Uterus (tissue), 2 donors: ENCODE measurements around the gene CACNA1C.

ENCODE experiments used
- CTCF ChIP-seq, 4 experiments: fragments of 200-600 bp in 2 of 4; fragments of 450-650 bp in 2 of 4; sonication (generic) in 2 of 4; IDR thresholded peaks; one replicate each; pipeline ENCODE4 v1.5.1; 2016 to 2019; ENCODE audit warnings: antibody characterized with exemption in 4 of 4, mild to moderate bottlenecking in 2 of 4, moderate library complexity in 1 of 4
- POLR2A ChIP-seq, 2 donors: fragments of 450-650 bp; IDR thresholded peaks; one replicate each; pipeline ENCODE4 v1.6.1; 2016; ENCODE audit warnings: antibody characterized with exemption in 2 of 2, mild to moderate bottlenecking in 1 of 2, moderate library complexity in 1 of 2

- TF ChIP-seq CTCF (IDR thresholded peaks at IDR 0.05), result peak in 1 of 4 experiments; percentile 16
- TF ChIP-seq POLR2A (IDR thresholded peaks at IDR 0.05), result no peak
These were observed 110.6 kb downstream of the CACNA1C start for GRCh38 chr12:2163177-2163941.
